Hepatocyte (in vitro differentiated cells): ENCODE measurements around the gene TMEM223. TPM values are rescaled to one million over a fixed set of nuclear protein-coding genes. Genes with fewer than 3 reads are reported as not detected.

Source experiments
- DNase-seq: peaks from one replicate; pipeline ENCODE4 v3.0.0-alpha.2; 2016; ENCODE audit warnings: low spot score
- H2AFZ ChIP-seq: fragments of 200-600 bp; sonication (generic); 2 replicates; pipeline ENCODE4 v1.6.0; 2016; ENCODE audit warnings: antibody characterized with exemption, mild to moderate bottlenecking
- H3K27ac ChIP-seq: fragments of 200-600 bp; sonication (generic); 2 replicates; pipeline ENCODE4 v1.5.1; 2016; ENCODE audit warnings: mild to moderate bottlenecking
- H3K27me3 ChIP-seq: fragments of 200-600 bp; sonication (generic); 2 replicates; pipeline ENCODE4 v1.6.1; 2016
- H3K36me3 ChIP-seq: fragments of 200-600 bp; sonication (generic); replicated peaks from 2 replicates; pipeline ENCODE4 v1.5.1; 2016; ENCODE audit warnings: low read depth; ENCODE audit not compliant: insufficient read depth
- H3K4me1 ChIP-seq: fragments of 200-600 bp; sonication (generic); 2 replicates; pipeline ENCODE4 v1.5.1; 2016; ENCODE audit warnings: mild to moderate bottlenecking, moderate library complexity; ENCODE audit not compliant: insufficient read depth
- H3K4me2 ChIP-seq: fragments of 200-600 bp; sonication (generic); 2 replicates; pipeline ENCODE4 v1.6.0; 2016
- H3K4me3 ChIP-seq: fragments of 200-600 bp; sonication (generic); 2 replicates; pipeline ENCODE4 v1.5.1; 2016; ENCODE audit warnings: mild to moderate bottlenecking
- H3K79me2 ChIP-seq: fragments of 200-600 bp; sonication (generic); 2 replicates; pipeline ENCODE4 v1.6.0; 2017; ENCODE audit warnings: mild to moderate bottlenecking
- H3K9me2 ChIP-seq: fragments of 200-600 bp; sonication (generic); replicated peaks from 2 replicates; pipeline ENCODE4 v1.6.0; 2017; ENCODE audit warnings: mild to moderate bottlenecking; ENCODE audit not compliant: insufficient read depth
- H3K9me3 ChIP-seq: fragments of 200-600 bp; sonication (generic); 2 replicates; pipeline ENCODE4 v1.5.1; 2016; ENCODE audit warnings: low read depth, mild to moderate bottlenecking
- H4K20me1 ChIP-seq: fragments of 200-600 bp; sonication (generic); 2 replicates; pipeline ENCODE4 v1.6.0; 2016; ENCODE audit warnings: mild to moderate bottlenecking; ENCODE audit not compliant: insufficient read depth, poor library complexity, severe bottlenecking
- EZH2 ChIP-seq: fragments of 200-600 bp; sonication (generic); IDR thresholded peaks from 2 replicates; pipeline ENCODE4 v1.6.1; 2016; ENCODE audit warnings: antibody characterized with exemption, mild to moderate bottlenecking, borderline replicate concordance
- EZH2phosphoT487 ChIP-seq: fragments of 200-600 bp; sonication (generic); IDR thresholded peaks from one replicate; pipeline ENCODE4 v1.6.1; 2018; ENCODE audit warnings: antibody characterized with exemption, mild to moderate bottlenecking, low read depth, moderate library complexity; ENCODE audit not compliant: unreplicated experiment, severe bottlenecking
- WGBS: methylation state at CpG from one replicate; pipeline ENCODE4 v1.1.6; 2016; ENCODE audit warnings: low lambda C conversion rate; ENCODE audit errors: missing lambda C conversion rate; 5-methylcytosine and 5-hydroxymethylcytosine counted together
- polyA plus RNA-seq: library from polyadenylated mRNA; unstranded; fragments of >200 nt; fragmentation: Nextera tagmentation; extraction: Ambion mirVana; gene quantifications from 2 replicates; pipeline ENCODE4 v1.2.1, GENCODE V29; 2016
- total RNA-seq: library from RNA; depleted of rRNA; stranded (reverse); fragments of >200 nt; gene quantifications from 2 replicates; pipeline ENCODE4 v1.2.3, GENCODE V29; 2014
- TF ChIP-seq, protein P1 (sequence below): fragments of 200-600 bp; sonication (generic); IDR thresholded peaks from 2 replicates; pipeline ENCODE4 v1.5.1; 2016; ENCODE audit warnings: antibody characterized with exemption, mild to moderate bottlenecking; ENCODE audit not compliant: poor library complexity

Gene TMEM223
- total and polyA plus RNA-seq, 2 experiments from 2014 or later = 28.4 to 30.3 TPM

DNA sequence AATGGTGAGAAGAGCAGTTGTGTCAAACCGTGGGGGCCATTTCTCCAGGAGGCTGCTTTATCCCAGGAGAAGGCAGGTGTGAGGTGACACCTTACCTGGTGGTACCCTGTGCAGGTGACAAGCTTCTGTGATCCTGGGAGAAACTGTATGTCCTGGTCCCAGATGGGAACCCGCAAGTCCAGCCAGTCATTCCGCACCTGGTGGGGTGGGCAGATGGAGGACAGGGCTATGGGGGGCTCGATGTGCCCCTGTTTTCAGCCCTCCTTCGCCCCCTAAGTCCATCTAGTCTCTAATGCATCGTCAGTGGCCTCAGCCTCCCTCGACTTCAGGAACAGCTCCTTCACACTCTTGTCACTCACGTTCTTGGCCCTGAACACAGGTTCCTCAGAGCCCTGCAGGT is 43.5 kb upstream of the TMEM223 start:
- WGBS = 92% methylated on average over 8 of the region's 8 CpGs
- DNase-seq = no peak
- H3K9me2 ChIP-seq = no peaks in the 10 kb centered on the region
- H3K9me3 ChIP-seq = no peaks in the 10 kb centered on the region
- TF ChIP-seq EZH2 = no peak
- no peak for TF ChIP-seq EZH2phosphoT487
- TF ChIP-seq, protein P1, sequence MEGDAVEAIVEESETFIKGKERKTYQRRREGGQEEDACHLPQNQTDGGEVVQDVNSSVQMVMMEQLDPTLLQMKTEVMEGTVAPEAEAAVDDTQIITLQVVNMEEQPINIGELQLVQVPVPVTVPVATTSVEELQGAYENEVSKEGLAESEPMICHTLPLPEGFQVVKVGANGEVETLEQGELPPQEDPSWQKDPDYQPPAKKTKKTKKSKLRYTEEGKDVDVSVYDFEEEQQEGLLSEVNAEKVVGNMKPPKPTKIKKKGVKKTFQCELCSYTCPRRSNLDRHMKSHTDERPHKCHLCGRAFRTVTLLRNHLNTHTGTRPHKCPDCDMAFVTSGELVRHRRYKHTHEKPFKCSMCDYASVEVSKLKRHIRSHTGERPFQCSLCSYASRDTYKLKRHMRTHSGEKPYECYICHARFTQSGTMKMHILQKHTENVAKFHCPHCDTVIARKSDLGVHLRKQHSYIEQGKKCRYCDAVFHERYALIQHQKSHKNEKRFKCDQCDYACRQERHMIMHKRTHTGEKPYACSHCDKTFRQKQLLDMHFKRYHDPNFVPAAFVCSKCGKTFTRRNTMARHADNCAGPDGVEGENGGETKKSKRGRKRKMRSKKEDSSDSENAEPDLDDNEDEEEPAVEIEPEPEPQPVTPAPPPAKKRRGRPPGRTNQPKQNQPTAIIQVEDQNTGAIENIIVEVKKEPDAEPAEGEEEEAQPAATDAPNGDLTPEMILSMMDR = no peak
- H2AFZ ChIP-seq = no peak overlapping the region
- H3K79me2 ChIP-seq = peaks cover 70% of the 10 kb centered on the region
- H3K27ac ChIP-seq = no peak overlapping the region
- H3K4me1 ChIP-seq = peaks cover 12% of the 10 kb centered on the region
- no peak overlapping the region for H3K4me3 ChIP-seq
- H3K27me3 ChIP-seq = no peaks in the 10 kb centered on the region
- H3K4me2 ChIP-seq = no peak overlapping the region
- no peaks in the 10 kb centered on the region for H3K36me3 ChIP-seq
- H4K20me1 ChIP-seq = peaks cover 8% of the 10 kb centered on the region

GRCh38 chr11:62832336-62833234 is 40.8 kb upstream of the TMEM223 start, which contains the start of gene TEX54:
TEX54 (minus strand) TSS chr11:62832841.
- peak; percentile 65 for DNase-seq
- Histone ChIP-seq H3K27me3 (no peaks in the 10 kb centered on the region), H4K20me1 (peaks cover 18% of the 10 kb centered on the region), H3K4me3 (peak within 1 kb of the TSS; percentile 61), H3K4me2 (peak within 1 kb of the TSS; percentile 89), H3K27ac (peak within 1 kb of the TSS; percentile 95), H3K9me3 (no peaks in the 10 kb centered on the region), H3K9me2 (no peaks in the 10 kb centered on the region), H2AFZ (peak within 1 kb of the TSS; percentile 42), H3K4me1 (peaks cover 15% of the 10 kb centered on the region), H3K79me2 (peaks cover 81% of the 10 kb centered on the region), H3K36me3 (no peaks in the 10 kb centered on the region)
- TF ChIP-seq, protein P1 = no peak
- TF ChIP-seq EZH2 (no peak), EZH2phosphoT487 (no peak)
- WGBS = 17% methylated on average over 39 of the region's 40 CpGs

DNA sequence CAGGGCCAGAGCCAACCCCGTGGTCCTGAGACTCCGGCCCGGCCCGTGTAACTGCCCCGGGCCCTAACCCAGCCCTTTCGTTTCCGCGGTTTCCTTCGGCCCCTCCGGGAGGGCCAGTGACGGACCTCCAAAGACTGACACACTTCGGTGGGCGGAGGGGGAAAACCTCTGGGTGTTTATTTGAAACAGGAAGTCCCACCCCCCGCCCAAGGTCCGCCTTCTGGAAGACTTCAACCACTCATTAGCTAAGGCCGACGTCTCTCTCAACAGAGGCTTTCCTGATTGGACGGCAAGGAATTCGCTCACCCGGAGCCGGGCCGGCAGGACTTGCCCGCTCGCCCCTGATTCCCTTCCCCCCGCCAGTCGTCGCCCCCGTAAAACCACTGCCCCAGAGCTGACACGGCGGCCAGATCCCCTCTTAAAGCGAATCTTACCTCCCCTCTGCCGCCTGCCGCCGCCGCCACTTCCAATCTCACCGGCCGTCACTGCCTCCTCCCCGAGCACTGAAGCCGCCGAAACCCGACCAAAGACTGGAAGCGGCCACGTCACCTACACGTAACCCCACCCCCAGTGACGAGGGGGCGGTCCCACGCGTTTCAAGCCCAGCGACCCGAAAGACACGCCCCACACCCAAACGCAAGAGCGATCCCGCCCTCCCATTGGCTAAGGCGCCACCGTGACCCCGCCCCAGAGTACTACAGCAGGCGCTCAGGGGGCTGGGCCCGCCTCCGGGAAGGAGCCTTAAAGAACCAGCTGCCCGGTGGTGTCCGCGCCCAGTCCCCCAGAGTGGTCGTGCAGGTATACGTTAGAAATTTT is 39.9 kb upstream of the TMEM223 start, which contains the start of gene STX5:
Gene STX5, minus strand, starts transcription at position 532 of the 816 bp plus-strand sequence. CDS start 808 bp downstream, outside the sequence.
- Histone ChIP-seq H3K4me3 (peak within 1 kb of the TSS; percentile 87), H3K27me3 (no peaks in the 10 kb centered on the region), H3K79me2 (peaks cover 83% of the 10 kb centered on the region), H3K4me2 (peak within 1 kb of the TSS; percentile 94), H3K9me3 (no peaks in the 10 kb centered on the region), H4K20me1 (peaks cover 18% of the 10 kb centered on the region), H3K4me1 (peaks cover 15% of the 10 kb centered on the region), H2AFZ (peak within 1 kb of the TSS; percentile 42), H3K9me2 (no peaks in the 10 kb centered on the region), H3K36me3 (no peaks in the 10 kb centered on the region), H3K27ac (peak within 1 kb of the TSS; percentile 95)
- WGBS = 1% methylated on average over 59 of the region's 65 CpGs
- DNase-seq = peak; percentile 100
- no peak for TF ChIP-seq EZH2
- no peak for TF ChIP-seq EZH2phosphoT487
- TF ChIP-seq, protein P1 = no peak
